HUES6 (cell line): Measurements from ENCODE around the gene PLAAT4.

Experiments used
- H3K27ac ChIP-seq: 2 replicates; pipeline ENCODE4 v1.7.0; 2013; ENCODE audit warnings: low read depth, mild to moderate bottlenecking, low read length, inconsistent platforms
- H3K27me3 ChIP-seq: 2 replicates; pipeline ENCODE4 v1.6.1; 2013; ENCODE audit warnings: low read length; ENCODE audit not compliant: control insufficient read depth, insufficient read depth
- H3K36me3 ChIP-seq: 2 replicates; pipeline ENCODE4 v1.6.1; 2013; ENCODE audit warnings: low read length; ENCODE audit not compliant: control insufficient read depth, insufficient read depth
- H3K4me1 ChIP-seq: 2 replicates; pipeline ENCODE4 v1.6.1; 2013; ENCODE audit warnings: low read length; ENCODE audit not compliant: control insufficient read depth, insufficient read depth
- H3K4me3 ChIP-seq: 2 replicates; pipeline ENCODE4 v1.5.1; 2013; ENCODE audit warnings: low read depth, low read length
- H3K9ac ChIP-seq: one replicate; pipeline ENCODE4 v1.6.1; 2013; ENCODE audit warnings: mild to moderate bottlenecking, low read length
- H3K9me3 ChIP-seq: 2 replicates; pipeline ENCODE4 v1.6.1; 2013; ENCODE audit warnings: low read depth, low read length; ENCODE audit not compliant: control insufficient read depth, insufficient read depth

Gene PLAAT4

DNA sequence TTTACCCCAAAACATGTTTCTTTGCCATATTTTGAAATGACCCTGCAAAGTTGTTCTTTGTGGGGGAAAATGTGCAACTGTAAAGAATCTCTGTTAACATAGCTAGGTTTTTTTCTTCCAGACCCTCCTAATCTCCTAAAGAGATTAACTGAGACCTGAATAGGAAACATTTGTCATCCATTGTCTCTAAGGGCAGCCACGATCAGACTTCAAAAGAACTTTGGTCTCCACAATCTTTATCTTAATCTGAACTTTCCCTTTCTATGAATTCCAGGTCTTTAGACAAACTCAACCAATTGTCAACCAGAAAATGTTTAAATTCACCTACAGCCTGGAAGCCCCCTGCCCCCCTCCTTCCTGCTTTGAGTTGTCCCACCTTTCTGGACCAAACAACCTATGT lies 35.4 kb upstream of the PLAAT4 start:
- Histone ChIP-seq H3K27ac (no peak overlapping the region), H3K9me3 (peaks cover 42% of the 10 kb centered on the region), H3K9ac (no peak overlapping the region), H3K4me1 (peaks cover 28% of the 10 kb centered on the region), H3K4me3 (no peak overlapping the region), H3K27me3 (no peaks in the 10 kb centered on the region), H3K36me3 (peaks cover 3% of the 10 kb centered on the region; the same call in 1 of the 2 replicates)

DNA sequence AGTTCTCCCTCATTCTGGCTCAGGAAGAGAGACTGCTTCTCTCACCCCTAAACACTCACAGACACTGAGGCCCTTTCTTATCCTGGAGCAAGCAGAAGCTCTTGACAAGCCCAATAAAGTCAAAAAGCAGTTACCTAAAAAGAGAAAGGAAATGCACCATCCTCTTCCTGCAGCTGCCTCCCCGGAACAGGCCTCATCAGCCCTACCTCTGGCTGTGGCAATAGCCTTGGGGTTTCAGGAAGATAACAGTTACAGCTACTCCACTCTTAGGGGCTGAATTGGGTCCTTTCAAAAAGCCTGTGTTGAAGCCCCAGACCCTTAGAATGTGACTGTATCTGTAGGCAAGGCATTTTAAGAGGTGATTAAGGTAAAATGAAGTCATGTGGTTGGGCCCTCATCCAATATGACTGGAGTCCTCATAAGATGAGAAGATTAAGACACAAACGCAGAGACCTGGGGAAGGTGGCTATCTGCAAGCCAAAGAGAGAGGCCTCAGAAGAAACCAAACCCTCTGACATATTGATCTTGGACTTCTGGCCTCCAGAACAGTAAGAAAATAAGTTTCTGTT lies 34.3 kb upstream of the PLAAT4 start:
- H3K9me3 ChIP-seq, result peaks cover 37% of the 10 kb centered on the region
- H3K36me3 ChIP-seq, result peaks cover 3% of the 10 kb centered on the region; the same call in 1 of the 2 replicates
- H3K27ac ChIP-seq, result peak overlapping the region; percentile 19; the same call in 1 of the 2 replicates
- no peaks in the 10 kb centered on the region for H3K27me3 ChIP-seq
- peak overlapping the region; percentile 21 for H3K9ac ChIP-seq
- peaks cover 39% of the 10 kb centered on the region for H3K4me1 ChIP-seq
- no peak overlapping the region for H3K4me3 ChIP-seq

- Histone ChIP-seq H3K36me3 (peaks cover 3% of the 10 kb centered on the region; the same call in 1 of the 2 replicates), H3K4me3 (no peak overlapping the region), H3K9ac (peak overlapping the region; percentile 6), H3K4me1 (peaks cover 42% of the 10 kb centered on the region), H3K27ac (peak overlapping the region; percentile 13; the same call in 1 of the 2 replicates), H3K9me3 (peaks cover 29% of the 10 kb centered on the region), H3K27me3 (no peaks in the 10 kb centered on the region)
These were observed 33.1 kb upstream of the PLAAT4 start for GRCh38 chr11:63503492-63503891.

DNA sequence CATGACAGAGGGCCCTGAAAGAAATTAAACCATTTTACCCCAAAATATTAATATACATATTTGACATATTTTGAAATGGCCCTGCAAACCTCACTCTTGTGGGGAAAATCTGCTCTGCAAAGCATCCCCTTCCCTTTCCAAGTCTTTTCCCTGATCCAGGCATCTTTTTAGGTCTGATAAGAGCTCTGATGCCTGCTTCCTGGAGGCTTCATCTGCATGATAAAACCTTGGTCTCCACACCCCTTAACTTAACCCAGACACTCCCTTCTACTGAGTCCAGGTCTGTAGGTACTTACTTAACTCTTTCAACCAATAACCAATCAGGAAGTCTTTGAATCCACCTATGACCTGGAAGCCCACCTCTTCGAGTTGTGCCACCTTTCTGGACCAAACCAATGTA lies 32.6 kb upstream of the PLAAT4 start:
- Histone ChIP-seq H3K4me1 (peaks cover 42% of the 10 kb centered on the region), H3K9ac (peak overlapping the region; percentile 6), H3K36me3 (peaks cover 4% of the 10 kb centered on the region; the same call in 1 of the 2 replicates), H3K4me3 (no peak overlapping the region), H3K27me3 (no peaks in the 10 kb centered on the region), H3K27ac (no peak overlapping the region; the same call in 1 of the 2 replicates), H3K9me3 (peaks cover 25% of the 10 kb centered on the region)

GRCh38 chr11:63504933-63505586 lies 31.5 kb upstream of the PLAAT4 start:
- peaks cover 5% of the 10 kb centered on the region; the same call in 1 of the 2 replicates for H3K36me3 ChIP-seq
- peaks cover 42% of the 10 kb centered on the region for H3K4me1 ChIP-seq
- H3K4me3 ChIP-seq, result no peak overlapping the region
- no peaks in the 10 kb centered on the region for H3K27me3 ChIP-seq
- peaks cover 17% of the 10 kb centered on the region for H3K9me3 ChIP-seq
- H3K27ac ChIP-seq, result no peak overlapping the region; the same call in 1 of the 2 replicates
- no peak overlapping the region for H3K9ac ChIP-seq

DNA sequence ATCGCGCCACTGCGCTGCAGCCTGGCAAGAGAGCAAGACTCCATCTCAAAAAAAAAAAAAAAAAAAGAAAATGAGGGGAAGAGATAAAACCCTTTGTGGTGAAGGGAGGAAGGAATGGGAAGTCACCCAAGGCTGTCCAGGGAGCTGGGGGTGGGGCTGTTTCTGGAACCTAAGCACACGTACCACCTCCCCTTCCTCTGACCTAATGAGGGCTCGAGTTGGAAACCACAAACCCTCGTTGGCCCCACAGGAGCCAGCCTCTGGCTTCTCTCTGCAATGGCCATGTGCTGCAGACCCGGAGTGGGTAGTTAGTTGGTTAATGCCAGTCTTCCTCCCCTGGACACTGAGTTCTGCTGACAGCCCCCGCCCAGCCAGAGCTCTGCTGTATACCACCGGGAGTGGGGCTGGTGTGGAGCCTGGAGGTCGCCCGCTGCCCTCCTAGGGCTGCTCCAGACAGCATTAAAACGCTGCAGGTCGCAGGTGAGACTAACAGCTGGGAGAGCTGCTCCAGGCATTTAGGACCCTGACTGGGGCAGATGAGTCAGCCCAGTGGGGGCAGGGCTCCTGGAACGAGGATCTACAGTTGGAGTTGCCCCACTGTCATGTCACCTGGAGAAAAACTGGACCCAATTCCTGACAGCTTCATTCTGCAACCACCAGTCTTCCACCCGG lies 30.6 kb upstream of the PLAAT4 start, which contains the start of gene LGALS12:
LGALS12 (plus strand) TSS at position 228 of the 672 bp plus-strand sequence; CDS start at position 603, 375 bp downstream.
- Histone ChIP-seq H3K9me3 (peaks cover 9% of the 10 kb centered on the region; the same call in 1 of the 2 replicates), H3K27me3 (no peaks in the 10 kb centered on the region), H3K4me3 (peak within 1 kb of the TSS; percentile 36; the same call in 1 of the 2 replicates), H3K27ac (peak within 1 kb of the TSS; percentile 69; the same call in 1 of the 2 replicates), H3K9ac (peak within 1 kb of the TSS; percentile 77), H3K4me1 (peaks cover 46% of the 10 kb centered on the region), H3K36me3 (peaks cover 2% of the 10 kb centered on the region; the same call in 1 of the 2 replicates)

GRCh38 chr11:63506876-63507275 lies 29.7 kb upstream of the PLAAT4 start:
- Histone ChIP-seq H3K4me1 (peaks cover 52% of the 10 kb centered on the region), H3K4me3 (peak overlapping the region; percentile 36; the same call in 1 of the 2 replicates), H3K27ac (no peak overlapping the region; the same call in 1 of the 2 replicates), H3K36me3 (peaks cover 5% of the 10 kb centered on the region; the same call in 1 of the 2 replicates), H3K27me3 (no peaks in the 10 kb centered on the region), H3K9ac (peak overlapping the region; percentile 14), H3K9me3 (peaks cover 8% of the 10 kb centered on the region; the same call in 1 of the 2 replicates)

- peaks cover 52% of the 10 kb centered on the region for H3K4me1 ChIP-seq
- peaks cover 10% of the 10 kb centered on the region; the same call in 1 of the 2 replicates for H3K36me3 ChIP-seq
- no peak overlapping the region for H3K9ac ChIP-seq
- H3K9me3 ChIP-seq, result peaks cover 2% of the 10 kb centered on the region; the same call in 1 of the 2 replicates
- no peak overlapping the region for H3K4me3 ChIP-seq
- no peak overlapping the region for H3K27ac ChIP-seq
- H3K27me3 ChIP-seq, result no peaks in the 10 kb centered on the region
These were observed 29.1 kb upstream of the PLAAT4 start for GRCh38 chr11:63507511-63507910.

DNA sequence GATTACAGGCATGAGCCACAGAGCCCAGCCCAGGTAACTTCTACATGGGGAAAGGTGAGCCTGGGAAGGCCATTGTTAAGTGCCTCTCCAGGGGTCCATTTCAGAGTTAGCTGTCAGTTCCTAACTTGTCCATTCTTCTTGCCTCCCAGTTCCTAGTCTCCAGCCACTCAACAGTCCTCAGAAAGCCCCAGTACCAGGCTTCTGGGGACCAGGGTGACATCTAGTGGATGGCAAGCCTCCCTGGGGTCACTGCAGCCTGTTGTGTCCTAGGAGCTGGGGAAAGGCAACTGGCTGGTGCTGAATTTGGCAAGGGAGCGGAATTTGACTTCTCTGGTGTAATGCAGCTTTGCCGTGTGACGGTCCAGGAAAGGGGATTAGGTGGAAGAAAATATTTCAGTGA lies 28.6 kb upstream of the PLAAT4 start:
- H3K4me1 ChIP-seq, result peaks cover 52% of the 10 kb centered on the region
- no peak overlapping the region for H3K4me3 ChIP-seq

DNA sequence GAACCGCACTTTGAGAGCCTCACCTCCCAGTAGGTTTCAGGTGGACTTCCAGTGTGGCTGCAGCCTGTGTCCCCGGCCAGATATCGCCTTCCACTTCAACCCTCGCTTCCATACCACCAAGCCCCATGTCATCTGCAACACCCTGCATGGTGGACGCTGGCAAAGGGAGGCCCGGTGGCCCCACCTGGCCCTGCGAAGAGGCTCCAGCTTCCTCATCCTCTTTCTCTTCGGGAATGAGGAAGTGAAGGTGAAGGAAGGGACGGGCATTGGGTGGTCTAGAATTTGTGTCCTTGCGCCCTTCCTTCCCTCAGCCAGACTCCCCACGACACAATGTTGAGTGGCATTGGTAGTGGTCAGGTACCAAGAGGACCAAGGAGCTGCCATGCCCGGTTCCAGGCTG lies 27.9 kb upstream of the PLAAT4 start:
- no peaks in the 10 kb centered on the region for H3K27me3 ChIP-seq
- H3K4me1 ChIP-seq, result peaks cover 47% of the 10 kb centered on the region
- no peak overlapping the region for H3K27ac ChIP-seq
- peaks cover 10% of the 10 kb centered on the region; the same call in 1 of the 2 replicates for H3K36me3 ChIP-seq
- no peak overlapping the region for H3K4me3 ChIP-seq
- no peak overlapping the region for H3K9ac ChIP-seq
- no peaks in the 10 kb centered on the region for H3K9me3 ChIP-seq

More for the DNA sequence above, 28.6 kb upstream of the PLAAT4 start:
- H3K27me3 ChIP-seq, result no peaks in the 10 kb centered on the region
- H3K9me3 ChIP-seq, result no peaks in the 10 kb centered on the region
- H3K27ac ChIP-seq, result no peak overlapping the region
- H3K9ac ChIP-seq, result no peak overlapping the region
- H3K36me3 ChIP-seq, result peaks cover 10% of the 10 kb centered on the region; the same call in 1 of the 2 replicates
